PC-3 (cell line): ENCODE measurements around the gene ULK4.

ENCODE experiments used
- CTCF ChIP-seq: fragments of 300-600 bp; sonication (generic); conservative IDR thresholded peaks from 2 replicates; pipeline ENCODE4 v1.5.1; 2017; ENCODE audit warnings: antibody characterized with exemption, low read depth, mild to moderate bottlenecking, low read length
- EZH2phosphoT487 ChIP-seq: fragments of 300-600 bp; sonication (generic); IDR thresholded peaks from 2 replicates; pipeline ENCODE4 v1.6.1; 2018; ENCODE audit warnings: mild to moderate bottlenecking, antibody characterized with exemption, low read length, borderline replicate concordance

- TF ChIP-seq CTCF = no peak
- no peak for TF ChIP-seq EZH2phosphoT487
These were observed 501.2 kb downstream of the ULK4 start for GRCh38 chr3:41460736-41461135.
